ENCODE results near the gene FSHB. TPM values are rescaled to one million over a fixed set of nuclear protein-coding genes. Genes with fewer than 3 reads are reported as not detected.
"Not testable (repeated sequence)": the region's sequence is repeated elsewhere in the genome, so short reads cannot be mapped to it uniquely, and the experiment has no call there.

Gene FSHB
- total RNA-seq, 2 donors from 2014 or later, result not detected

- intact Hi-C loops (cut with DNase I), result no loop called here
- DNase-seq (ENCODE audit: low spot score), result no peak
Measured at GRCh38 chr11:30258679-30259078, 27.9 kb downstream of the FSHB start.

- intact Hi-C loops (cut with DNase I), result no loop called here
- DNase-seq (ENCODE audit: low spot score), result no peak
Measured at GRCh38 chr11:30260813-30261212, 30.0 kb downstream of the FSHB start.

GRCh38 chr11:30261821-30262220, 31.0 kb downstream of the FSHB start:
- intact Hi-C loops (cut with DNase I), result no loop called here
- no peak for DNase-seq (ENCODE audit: low spot score)

- intact Hi-C loops (cut with DNase I); DNase-seq (ENCODE audit: low spot score): not testable (repeated sequence)
Measured at GRCh38 chr11:30268638-30269037, 37.8 kb downstream of the FSHB start.

- DNase-seq (ENCODE audit: low spot score), result no peak
- intact Hi-C loops (cut with DNase I), result no loop called here
Measured at GRCh38 chr11:30270671-30271070, 39.9 kb downstream of the FSHB start.

- DNase-seq (ENCODE audit: low spot score), result no peak
- intact Hi-C loops (cut with DNase I), result no loop called here
Measured at GRCh38 chr11:30277176-30277575, 46.4 kb downstream of the FSHB start.

- intact Hi-C loops (cut with DNase I), result loop anchor here in 1 of 2 donors (5.0 kb wide), 1 partner anchor 597 kb away; no protein-coding TSS in a partner anchor
- DNase-seq (ENCODE audit: low spot score), result no peak
Measured at GRCh38 chr11:30279796-30280195, 49.0 kb downstream of the FSHB start.

- no peak for DNase-seq (ENCODE audit: low spot score)
- intact Hi-C loops (cut with DNase I), result loop anchor here in 1 of 2 donors (5.0 kb wide), 1 partner anchor 599 kb away; no protein-coding TSS in a partner anchor
Measured at GRCh38 chr11:30281476-30282288, 50.9 kb downstream of the FSHB start.

- intact Hi-C loops (cut with DNase I), result loop anchor here in 1 of 2 donors (5.0 kb wide), 1 partner anchor 600 kb away; no protein-coding TSS in a partner anchor
- DNase-seq (ENCODE audit: low spot score), result peak; percentile 78
Measured at GRCh38 chr11:30282289-30282631, 51.4 kb downstream of the FSHB start.

Other genes starting within 250 kb of the FSHB start
- gene KCNA4, start 214.0 kb upstream of the FSHB start, total RNA-seq, result under 1 TPM; 0.32 to 0.71 TPM
- 10 to 100 TPM; 22.7 to 28.0 TPM for gene ARL14EP, start 92.1 kb downstream of the FSHB start, total RNA-seq

Measured in posterior vena cava (tissue), 2 donors.